ENCODE results near the gene ZNF45. TPM values are rescaled to one million over a fixed set of nuclear protein-coding genes. Genes with fewer than 3 reads are reported as not detected.

ZNF45 gene
- total and polyA plus RNA-seq, 2 of the 13 experiments (the other 11 are each of a cell fraction or from before 2014, with no cell fraction given) = 2.4 to 11.3 TPM

DNA sequence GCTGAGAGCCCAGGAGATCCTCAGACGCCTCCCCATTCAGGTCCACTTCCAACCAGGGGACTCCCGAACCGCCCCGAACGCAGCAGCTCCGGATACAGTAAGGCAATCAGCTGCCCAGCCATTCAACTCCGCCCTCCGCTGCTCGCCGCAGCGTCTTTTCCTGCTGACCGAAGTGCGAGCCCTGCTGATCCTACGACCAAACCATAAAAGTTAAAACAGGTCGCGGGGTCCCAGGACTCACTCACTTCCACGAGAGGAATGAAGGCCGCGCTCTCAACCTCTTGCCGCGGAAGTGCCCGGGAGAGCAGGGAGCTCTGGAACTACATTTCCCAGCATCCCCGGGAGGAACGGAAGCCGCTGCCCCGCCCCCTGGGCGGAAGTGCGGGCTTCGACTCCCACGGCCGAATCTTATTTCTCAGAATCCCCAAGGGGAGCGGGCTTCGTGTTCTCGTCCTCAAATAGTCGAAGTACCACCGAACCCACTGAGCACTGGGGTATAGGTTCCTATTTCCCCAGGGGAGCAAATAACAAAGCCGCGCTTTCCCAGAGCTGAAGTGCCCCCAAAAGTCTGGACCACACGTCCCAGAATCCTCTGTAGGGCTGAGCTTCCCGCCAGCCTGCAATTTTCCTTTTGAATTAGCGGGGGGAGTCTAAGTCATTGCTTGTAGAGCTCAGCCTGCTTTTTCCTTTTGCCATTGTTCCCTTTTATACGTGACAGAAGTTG lies at the start of gene ZNF45 (continued):
- TF ChIP-seq FOXJ3 (CRISPR knock-in tag; IDR thresholded peaks at IDR 0.05; ENCODE audit: borderline replicate concordance) (no peak; the same call in 1 of the 2 replicates), GABPB1 (CRISPR knock-in tag; IDR thresholded peaks at IDR 0.05) (peak; percentile 99), MXD1 (CRISPR knock-in tag; IDR thresholded peaks at IDR 0.05) (peak; percentile 20; the same call in 1 of the 2 replicates), KLF6 (CRISPR knock-in tag; IDR thresholded peaks at IDR 0.05) (peak; percentile 70), ZNF572 (CRISPR knock-in tag; IDR thresholded peaks at IDR 0.05) (no peak), IRF9 (CRISPR knock-in tag; IDR thresholded peaks at IDR 0.05; ENCODE audit: borderline replicate concordance) (peak; percentile 60; the same call in 1 of the 2 replicates), MTA3 (CRISPR knock-in tag; IDR thresholded peaks at IDR 0.05) (no peak), ZNF12 (CRISPR knock-in tag; IDR thresholded peaks at IDR 0.05) (no peak), GATAD1 (CRISPR knock-in tag; IDR thresholded peaks at IDR 0.05) (peak; percentile 76; the same call in 1 of the 2 replicates), KMT2B (CRISPR knock-in tag; IDR thresholded peaks at IDR 0.05) (peak; percentile 80), ZNF484 (CRISPR knock-in tag; IDR thresholded peaks at IDR 0.05; ENCODE audit: borderline replicate concordance, low read depth) (no peak; the same call in 1 of the 2 replicates), ZC3H4 (CRISPR knock-in tag; IDR thresholded peaks at IDR 0.05; ENCODE audit: borderline replicate concordance) (no peak), PHF5A (CRISPR knock-in tag; IDR thresholded peaks at IDR 0.05; ENCODE audit: low read depth, unreplicated experiment) (no peak), CHCHD3 (CRISPR knock-in tag; IDR thresholded peaks at IDR 0.05) (peak; percentile 74; the same call in 1 of the 2 replicates), HNRNPK (IDR thresholded peaks at IDR 0.05; ENCODE audit: low read depth, low read length, poor library complexity, severe bottlenecking) (no peak), ZNF713 (CRISPR knock-in tag; IDR thresholded peaks at IDR 0.05) (no peak), SNAPC2 (CRISPR knock-in tag; IDR thresholded peaks at IDR 0.05) (no peak), RFX3 (CRISPR knock-in tag; IDR thresholded peaks at IDR 0.05) (no peak), TP53 (CRISPR knock-in tag; conservative IDR thresholded peaks at IDR 0.05) (no peak)
- TF ChIP-seq, protein P1, sequence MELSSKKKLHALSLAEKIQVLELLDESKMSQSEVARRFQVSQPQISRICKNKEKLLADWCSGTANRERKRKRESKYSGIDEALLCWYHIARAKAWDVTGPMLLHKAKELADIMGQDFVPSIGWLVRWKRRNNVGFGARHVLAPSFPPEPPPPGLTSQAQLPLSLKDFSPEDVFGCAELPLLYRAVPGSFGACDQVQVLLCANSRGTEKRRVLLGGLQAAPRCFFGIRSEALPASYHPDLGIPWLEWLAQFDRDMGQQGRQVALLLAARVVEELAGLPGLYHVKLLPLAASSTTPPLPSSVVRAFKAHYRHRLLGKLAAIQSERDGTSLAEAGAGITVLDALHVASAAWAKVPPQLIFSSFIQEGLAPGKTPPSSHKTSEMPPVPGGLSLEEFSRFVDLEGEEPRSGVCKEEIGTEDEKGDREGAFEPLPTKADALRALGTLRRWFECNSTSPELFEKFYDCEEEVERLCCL (CRISPR knock-in tag; IDR thresholded peaks at IDR 0.05; ENCODE audit: borderline replicate concordance) = no peak
- TF ChIP-seq, protein P2, sequence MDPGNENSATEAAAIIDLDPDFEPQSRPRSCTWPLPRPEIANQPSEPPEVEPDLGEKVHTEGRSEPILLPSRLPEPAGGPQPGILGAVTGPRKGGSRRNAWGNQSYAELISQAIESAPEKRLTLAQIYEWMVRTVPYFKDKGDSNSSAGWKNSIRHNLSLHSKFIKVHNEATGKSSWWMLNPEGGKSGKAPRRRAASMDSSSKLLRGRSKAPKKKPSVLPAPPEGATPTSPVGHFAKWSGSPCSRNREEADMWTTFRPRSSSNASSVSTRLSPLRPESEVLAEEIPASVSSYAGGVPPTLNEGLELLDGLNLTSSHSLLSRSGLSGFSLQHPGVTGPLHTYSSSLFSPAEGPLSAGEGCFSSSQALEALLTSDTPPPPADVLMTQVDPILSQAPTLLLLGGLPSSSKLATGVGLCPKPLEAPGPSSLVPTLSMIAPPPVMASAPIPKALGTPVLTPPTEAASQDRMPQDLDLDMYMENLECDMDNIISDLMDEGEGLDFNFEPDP (CRISPR knock-in tag; conservative IDR thresholded peaks at IDR 0.05) = no peak
- TF ChIP-seq, protein P3, sequence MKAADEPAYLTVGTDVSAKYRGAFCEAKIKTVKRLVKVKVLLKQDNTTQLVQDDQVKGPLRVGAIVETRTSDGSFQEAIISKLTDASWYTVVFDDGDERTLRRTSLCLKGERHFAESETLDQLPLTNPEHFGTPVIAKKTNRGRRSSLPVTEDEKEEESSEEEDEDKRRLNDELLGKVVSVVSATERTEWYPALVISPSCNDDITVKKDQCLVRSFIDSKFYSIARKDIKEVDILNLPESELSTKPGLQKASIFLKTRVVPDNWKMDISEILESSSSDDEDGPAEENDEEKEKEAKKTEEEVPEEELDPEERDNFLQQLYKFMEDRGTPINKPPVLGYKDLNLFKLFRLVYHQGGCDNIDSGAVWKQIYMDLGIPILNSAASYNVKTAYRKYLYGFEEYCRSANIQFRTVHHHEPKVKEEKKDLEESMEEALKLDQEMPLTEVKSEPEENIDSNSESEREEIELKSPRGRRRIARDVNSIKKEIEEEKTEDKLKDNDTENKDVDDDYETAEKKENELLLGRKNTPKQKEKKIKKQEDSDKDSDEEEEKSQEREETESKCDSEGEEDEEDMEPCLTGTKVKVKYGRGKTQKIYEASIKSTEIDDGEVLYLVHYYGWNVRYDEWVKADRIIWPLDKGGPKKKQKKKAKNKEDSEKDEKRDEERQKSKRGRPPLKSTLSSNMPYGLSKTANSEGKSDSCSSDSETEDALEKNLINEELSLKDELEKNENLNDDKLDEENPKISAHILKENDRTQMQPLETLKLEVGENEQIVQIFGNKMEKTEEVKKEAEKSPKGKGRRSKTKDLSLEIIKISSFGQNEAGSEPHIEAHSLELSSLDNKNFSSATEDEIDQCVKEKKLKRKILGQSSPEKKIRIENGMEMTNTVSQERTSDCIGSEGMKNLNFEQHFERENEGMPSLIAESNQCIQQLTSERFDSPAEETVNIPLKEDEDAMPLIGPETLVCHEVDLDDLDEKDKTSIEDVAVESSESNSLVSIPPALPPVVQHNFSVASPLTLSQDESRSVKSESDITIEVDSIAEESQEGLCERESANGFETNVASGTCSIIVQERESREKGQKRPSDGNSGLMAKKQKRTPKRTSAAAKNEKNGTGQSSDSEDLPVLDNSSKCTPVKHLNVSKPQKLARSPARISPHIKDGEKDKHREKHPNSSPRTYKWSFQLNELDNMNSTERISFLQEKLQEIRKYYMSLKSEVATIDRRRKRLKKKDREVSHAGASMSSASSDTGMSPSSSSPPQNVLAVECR (CRISPR knock-in tag; IDR thresholded peaks at IDR 0.05; ENCODE audit: borderline replicate concordance) = peak; percentile 88
